CD4-positive, alpha-beta T cell treated with Interleukin-6 for 4 hours (primary cell): Measurements from ENCODE around the gene RNASE11.
"Not testable (repeated sequence)": the region's sequence is repeated elsewhere in the genome, so short reads cannot be mapped to it uniquely, and the experiment has no call there.

Source experiments
- DNase-seq: peaks from one replicate; pipeline ENCODE4 v3.0.0-alpha.2; 2020; ENCODE audit warnings: mixed read lengths

The RNASE11 gene

DNA sequence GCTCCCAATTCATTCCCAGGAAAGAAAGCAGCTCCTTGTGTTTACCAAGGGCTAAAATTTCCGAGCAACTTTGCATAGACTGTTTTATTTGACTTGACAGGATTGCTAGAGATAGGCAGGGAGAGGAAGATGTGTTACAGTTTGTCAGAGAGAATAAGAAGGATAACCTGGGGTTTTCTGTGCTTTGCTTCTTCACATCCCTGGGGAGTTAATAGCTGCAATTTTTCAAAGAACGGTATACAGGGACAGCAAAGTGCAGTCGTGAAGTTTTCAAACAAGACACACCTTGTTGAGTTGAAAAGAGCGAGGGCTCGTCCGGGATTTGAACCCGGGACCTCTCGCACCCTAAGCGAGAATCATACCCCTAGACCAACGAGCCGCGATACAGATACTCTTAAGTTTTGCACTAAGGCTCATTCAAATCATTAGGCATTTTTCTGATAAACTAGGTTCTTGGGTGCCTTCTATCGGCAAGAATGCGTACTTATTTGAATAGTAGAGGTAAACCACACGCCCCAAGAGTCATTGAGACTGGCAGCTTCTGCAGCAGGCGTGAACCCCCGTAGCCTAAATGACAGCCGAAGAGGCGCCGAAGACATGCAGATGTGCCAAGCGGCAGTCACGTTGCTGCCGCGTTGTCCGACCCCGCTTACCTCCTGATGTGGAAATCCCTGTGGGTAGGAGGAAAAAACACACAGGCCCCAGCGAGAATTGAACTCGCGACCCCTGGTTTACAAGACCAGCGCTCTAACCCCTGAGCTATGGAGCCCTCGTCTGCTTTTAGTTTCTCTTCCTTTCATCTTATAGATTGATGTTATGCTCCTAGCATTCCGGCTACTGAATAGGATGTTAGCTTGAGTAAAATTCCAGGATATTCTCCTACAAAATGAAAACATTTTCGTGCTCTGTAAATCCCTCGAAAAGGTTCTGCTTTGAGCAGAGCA, 25.6 kb upstream of the RNASE11 start:
- peak; percentile 83 for DNase-seq

DNA sequence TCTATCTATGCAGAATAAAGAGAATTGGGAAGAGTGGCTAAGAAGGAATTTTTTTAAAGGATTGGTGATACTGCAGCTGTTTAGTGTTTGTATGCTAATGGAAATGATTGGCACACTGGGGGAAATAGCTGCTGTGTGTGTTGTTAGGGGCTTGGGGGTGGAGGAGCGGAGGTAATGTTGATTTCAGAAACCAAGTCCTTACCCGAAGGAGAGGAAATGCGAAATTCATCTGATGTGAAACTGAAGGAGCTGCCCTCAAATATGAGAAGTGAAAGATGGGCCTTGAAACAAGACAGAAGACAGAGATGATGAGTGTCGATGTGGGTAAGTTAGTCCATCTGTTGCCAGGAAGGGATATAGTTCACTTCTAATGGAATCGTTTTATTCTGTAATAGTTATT, 24.6 kb upstream of the RNASE11 start:
- no peak for DNase-seq

DNA sequence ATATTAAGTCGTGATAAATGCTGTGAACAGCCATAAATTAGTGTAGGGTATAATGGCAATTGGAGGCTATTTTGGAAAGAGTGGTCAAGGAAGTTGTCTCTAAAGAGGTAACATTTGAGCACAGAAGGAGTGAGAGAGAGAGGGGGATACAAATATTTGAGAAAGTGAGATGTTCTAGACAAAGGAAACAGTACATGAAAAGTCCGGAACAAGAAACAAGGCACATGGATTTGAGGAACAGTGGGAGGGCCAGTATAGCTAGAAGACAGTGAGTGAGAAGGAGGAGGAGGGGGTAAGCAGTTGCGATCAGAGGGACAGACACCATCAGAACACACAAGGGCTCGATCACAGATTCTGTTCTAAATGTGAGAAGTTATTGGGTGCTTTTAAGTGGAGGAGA, 23.5 kb upstream of the RNASE11 start:
- DNase-seq, result no peak

DNA sequence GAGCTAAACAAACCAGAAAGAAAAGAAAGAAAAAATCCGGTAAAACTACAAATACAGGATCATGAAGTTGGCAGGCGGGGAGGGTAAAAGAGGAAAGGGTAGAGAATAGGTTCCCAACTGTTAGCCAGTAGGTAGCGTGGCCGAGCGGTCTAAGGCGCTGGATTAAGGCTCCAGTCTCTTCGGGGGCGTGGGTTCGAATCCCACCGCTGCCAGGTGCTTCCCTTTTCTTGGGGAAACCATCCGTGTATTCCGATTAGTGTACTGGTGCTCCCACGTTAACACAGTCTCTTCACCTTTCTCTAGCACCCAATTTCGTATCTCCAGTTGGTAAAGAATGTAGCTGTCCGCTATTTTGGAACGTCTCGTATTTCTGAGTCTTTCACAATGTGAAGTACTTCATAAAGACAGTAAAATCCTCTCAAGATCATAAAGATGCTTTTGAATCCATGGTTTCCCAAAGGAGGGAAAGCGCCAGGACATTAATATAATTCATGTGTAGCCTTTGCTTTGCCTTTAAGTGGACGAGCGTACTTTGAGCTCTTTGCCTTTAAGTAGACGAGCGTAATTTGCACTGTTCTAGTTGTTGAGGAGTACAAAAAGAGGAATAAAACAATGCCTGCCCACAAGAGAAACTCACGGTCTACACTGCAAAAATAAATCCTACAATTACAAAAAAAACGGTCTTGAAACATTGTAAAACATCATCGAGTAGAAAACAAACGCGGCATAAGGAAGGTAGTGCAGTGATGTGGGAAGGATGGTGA, 22.4 kb upstream of the RNASE11 start:
- peak; percentile 68 for DNase-seq

DNA sequence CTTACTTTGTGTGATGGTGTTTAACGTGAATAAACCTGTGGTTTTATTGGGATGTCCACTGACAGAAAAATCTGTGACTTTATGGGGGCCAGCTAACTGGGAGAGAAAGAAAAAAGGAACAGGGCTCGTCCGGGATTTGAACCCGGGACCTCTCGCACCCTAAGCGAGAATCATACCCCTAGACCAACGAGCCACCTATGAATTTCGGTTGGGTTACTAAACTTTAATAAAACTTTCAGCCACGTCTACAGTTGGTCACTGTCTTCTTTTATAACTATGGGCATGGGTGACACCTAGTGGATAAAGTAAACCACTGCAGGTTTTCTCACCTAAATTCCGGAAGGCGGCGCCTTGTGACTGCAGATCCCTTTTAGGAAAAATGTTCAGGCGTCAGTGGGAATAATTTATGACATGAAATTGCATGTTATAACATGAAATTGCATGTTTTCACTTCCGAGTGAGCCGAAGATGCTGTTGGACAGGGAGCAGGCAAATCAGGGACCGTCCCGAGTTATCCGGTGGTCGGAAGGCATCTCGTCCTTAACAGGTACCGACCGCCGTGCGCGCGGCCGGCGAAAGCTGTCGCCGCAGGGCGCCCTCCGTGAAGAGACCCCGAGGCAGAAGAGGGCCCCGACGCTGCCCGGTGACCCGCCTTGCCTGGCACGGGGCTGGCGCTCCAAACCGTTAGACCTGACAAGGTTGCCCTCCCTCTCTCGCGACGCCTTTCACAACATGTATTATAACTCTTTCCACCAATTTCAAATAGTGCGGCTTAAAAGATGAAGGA, 21.6 kb upstream of the RNASE11 start:
- DNase-seq, result peak; percentile 62

DNA sequence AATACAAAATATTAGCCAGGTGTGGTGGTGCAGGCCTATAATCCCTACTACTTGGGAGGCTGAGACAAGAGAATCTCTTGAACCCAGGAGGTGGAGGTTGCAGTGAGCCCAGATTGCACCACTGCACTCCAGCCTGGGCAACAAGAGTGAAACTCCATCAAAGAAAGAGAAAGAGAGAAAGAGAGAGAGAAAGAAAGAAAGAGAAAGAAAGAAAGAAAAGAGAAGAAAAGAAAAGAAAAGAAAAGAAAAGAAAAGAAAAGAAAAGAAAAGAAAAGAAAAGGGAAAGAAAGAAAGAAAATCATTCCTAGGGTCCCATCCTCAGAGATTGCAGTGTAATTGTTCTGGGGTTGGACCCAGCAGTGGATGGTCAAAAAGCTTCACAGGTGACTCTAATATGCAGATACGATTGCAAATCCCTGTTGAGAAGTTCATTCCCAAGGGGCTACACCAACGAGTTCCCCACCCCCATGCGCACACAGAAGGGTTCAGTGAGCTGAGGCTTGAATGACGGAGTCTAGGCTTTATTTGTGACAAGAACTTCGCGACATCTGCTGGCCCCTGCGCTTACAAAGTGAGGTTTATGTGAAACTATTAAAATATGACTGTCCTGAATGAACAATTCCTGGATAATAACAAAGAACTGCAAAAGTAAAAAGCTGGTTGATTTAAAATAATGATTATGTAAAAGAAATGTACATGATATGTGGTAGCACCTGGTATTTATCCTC, 20.7 kb upstream of the RNASE11 start:
- no peak for DNase-seq

DNA sequence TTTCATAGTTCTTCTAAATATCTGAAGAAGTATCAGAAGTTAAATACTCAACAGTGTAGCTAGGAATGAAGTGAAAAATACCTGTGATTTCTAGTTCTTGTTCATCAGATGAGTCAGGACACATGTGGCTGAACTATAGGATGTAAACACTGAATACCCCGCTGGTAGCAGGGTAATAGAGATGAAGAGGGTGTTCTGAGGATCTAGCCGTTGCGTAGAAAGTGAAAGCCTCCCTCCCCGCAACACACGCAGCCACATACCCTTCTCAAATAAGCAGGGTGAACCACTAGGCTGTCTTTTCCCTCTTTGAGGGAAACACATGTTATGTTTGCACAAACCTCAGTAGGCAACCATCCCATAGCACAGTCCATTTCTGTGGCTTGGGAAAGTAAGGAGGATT, 19.8 kb upstream of the RNASE11 start:
- no peak for DNase-seq

DNA sequence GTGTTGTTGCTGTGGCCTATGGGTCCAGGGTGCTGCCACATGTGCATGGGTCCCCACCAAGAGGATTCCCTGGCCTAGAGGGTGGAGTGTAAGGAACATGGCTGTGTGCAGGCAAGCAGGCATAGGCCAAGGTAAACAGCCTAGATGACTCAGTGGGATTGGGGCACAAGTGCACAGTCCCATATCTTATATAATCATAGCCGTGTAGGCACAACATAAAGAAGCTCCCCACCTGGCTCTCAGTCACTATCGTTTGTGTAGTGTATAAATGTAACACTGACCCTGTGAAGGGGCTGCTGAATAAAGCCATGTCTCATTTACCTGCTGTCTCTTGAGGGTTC, 19.1 kb upstream of the RNASE11 start:
- DNase-seq, result no peak

DNA sequence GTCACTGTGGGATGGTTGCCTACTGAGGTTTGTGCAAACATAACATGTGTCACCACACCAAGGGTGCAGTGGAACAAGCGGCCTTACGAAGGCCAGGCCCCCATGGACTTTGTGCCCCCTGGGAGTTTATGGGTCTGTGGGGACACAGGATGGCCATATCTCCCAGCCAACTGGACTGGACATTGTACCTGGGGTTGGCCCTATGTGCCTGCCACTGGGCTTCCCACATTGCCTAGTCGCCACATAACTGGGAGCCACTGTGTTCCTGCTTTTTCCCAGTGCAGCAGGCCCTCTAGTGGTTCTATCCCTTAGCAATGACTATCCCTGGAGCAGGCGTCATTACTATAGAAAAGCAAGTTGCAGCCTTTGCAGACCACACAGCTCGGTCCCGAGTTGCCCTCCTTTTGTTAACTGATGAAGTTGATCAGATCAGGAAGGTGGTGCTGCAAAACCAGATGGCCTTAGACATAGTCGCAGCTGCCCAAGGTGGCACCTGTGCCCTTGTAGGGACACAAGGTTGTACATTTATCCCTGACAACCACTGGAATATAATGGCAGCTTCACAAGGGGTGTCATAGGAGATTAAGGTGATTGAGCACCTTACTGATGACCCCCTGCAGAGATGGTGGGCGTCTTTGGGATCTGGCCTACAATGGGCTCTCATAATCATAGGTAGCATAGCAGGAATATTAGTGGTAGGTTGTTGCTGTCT, 18.5 kb upstream of the RNASE11 start:
- DNase-seq, result no peak

DNA sequence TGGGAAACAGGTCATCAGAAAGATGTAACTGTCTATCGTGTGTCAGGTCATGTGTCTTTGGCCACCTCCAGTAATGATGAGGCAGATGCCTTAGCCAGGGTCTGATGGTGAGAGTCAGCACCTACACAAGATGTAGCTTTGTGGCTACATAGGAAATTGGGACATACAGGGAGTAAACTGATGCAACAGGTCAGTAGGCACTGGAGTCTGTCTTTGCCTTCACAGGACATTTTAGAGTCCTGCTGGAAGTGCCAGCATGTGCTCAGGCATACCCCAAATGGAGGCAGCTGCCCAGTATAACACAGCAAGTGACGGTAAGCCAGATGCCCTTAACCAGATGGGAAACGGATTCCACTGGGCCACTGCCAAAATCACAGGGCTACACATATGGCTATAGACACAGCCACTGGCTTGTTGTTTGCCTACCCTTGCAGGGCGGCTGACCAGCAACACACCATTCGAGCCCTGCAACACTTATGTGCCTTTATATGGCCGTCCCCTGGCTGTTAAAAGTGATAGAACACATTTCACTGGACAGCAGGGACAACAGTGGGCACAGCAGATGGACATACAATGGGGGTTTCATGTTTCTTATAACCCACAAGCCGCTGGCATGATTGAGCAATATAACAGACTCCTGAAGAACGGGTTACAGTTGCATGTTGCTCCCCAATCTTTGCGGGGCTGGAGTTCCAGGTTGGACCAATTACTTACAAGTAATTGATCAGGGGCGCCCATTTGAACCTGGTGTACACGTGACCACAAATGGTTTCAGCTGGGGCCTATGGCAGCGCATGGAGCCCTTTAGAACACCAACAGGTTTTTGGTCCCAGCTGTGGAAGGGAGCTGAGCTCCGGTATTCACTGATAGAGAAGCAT, 16.3 kb upstream of the RNASE11 start:
- DNase-seq, result no peak

DNA sequence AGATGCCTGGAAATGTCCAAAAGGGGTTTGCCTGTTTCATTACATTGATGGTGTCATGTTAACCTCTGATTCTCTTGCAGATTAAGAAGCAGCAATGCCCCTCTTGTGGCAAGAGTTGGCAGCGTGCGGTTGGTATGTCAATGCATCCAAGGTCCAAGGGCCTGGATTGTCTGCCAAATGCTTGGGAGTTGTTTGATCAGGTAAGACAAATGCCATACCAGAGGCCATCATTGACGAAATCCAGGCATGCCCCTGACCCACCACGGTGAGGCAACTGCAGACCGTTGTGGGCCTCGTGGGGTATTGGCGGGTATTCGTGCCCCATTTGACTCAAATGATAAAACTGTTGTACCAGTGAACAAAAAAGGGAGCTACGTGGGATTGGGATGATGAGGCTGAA, 14.8 kb upstream of the RNASE11 start:
- DNase-seq, result no peak

DNA sequence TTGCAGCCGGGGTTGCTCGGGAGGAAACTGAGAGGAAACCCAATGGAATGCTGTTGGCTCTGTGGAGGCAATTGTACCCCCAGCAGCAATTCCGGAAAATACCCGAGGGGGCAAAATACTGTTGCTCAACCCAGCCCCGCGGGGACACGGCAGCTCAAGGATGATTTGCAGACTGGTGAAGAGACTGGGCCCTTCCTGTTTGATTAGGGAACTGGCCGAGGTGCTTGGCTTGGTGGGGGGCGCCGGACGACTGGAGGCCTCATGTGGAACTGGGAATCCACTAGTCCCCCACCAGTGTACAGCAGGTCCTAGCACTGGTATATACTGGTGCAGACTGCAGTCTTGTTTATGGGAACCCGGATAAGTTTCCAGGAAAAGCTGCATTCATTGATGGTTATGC, 13.7 kb upstream of the RNASE11 start:
- DNase-seq, result no peak

DNA sequence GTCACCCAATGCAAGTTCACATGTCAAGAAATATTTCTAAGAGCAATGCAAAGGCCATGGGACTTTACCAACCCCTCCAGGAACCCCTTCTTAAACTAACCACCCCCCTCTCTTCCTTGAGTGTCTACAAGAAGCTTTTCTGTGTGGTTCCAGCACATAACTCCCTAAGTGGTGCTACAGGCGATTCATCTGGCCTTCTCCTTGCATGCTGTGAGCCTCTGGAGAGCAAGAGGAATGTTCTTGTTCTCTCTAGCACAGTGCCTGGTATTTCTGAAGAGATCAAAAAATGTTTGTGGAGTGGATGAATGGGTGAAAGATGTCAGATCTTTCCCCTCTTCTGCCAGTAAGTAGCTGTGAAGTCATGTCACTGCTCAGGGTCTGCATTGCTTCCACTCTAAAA, 9.3 kb upstream of the RNASE11 start:
- DNase-seq, result no peak

DNA sequence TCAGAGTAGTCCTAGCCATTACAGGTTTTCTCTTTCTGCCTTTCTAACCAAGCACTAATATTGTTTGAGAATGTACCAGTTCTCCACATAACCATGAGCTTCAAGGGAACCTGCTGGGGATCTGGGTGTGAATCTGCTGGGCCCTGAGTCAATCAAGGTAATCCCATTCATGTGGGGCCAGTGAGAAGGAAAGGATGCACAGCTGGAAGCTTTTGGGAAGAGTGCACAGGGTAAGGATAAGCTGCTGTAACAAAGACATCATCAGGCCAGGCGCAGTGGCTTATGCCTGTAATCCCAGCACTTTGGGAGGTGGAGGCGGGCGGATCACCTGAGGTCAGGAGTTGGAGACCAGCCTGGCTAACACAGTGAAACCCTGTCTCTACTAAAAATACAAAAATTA, 7.9 kb upstream of the RNASE11 start:
- DNase-seq, result not testable (repeated sequence)

DNA sequence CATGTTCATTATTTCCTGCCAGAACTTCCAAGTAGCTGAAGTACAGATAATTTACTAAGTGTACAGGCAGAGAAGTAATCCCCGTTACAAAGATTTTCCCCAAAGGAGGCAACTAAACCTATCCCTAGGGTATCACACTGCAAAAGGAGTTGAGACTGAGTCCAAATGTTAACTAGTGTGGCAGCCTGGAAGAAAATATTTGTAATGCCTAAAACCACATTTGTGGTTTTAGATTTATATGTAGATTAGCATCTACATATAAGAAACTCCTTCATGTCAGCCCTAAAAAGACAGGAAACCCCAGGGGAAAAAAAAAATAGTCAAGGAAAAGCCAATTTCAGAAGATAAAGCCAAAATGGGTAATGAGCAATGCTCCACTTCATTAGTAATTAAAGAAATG, 4.8 kb upstream of the RNASE11 start:
- no peak for DNase-seq

DNA sequence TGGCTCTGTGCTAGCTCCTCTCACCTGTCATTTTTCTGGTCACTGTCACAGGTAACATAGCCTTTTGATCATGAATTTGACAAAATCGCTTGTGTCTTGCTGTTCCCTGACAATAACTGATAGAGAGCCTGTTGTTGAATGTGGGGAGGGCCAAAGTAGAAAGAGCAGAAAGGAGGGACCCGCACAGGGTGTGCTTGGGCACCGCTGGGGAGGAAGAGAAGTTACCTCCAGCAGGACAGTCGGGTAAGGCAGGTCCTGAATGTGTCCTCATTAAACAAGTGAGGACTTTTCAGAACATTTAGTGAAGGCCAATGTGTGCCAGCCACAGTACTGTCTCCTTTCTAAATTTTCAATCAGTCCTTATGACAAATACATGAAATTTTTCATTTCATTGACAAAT, 3.4 kb upstream of the RNASE11 start, which contains the start of gene RNASE12:
Gene RNASE12, minus strand, starts transcription at position 142 of the 400 bp plus-strand sequence. CDS start 653 bp downstream, outside the sequence.
- DNase-seq, result no peak

DNA sequence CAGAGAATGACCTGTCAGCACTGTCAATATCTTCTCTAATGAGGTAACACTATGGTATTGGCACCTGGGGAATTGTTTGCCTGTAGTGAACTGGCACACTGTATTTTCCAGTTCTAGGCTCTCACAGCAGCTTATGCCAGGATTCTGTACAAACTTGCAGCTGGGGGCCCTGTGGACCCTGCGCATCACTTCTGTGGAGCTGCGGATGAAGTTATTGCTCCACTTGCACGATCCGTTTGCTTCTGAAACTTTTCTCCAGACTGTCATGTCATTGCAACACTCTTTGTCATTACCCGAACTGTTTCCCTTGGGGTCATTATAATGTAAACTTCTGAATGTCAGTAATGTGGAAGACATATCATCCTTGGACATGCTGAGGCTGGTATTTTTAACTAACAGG, 3.9 kb downstream of the RNASE11 start:
- DNase-seq, result no peak

DNA sequence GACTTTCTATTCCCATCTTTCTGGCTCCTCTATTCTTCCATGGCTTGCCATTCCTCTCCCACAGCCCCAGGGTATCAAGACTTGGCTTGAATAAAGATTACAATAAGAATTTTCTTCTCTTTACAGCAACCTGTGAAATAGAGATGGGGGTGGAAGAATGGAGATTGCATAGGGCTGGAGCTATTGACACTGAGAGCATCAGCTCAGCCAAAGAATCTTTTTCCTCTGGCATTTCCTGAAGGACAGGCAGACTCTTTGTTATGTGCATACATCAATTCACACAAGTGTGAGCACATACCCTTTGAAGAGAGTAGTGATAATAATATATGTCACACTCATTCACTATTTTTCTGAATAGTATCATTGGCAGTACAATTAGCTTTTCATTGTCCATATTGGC, 4.7 kb downstream of the RNASE11 start:
- no peak for DNase-seq

DNA sequence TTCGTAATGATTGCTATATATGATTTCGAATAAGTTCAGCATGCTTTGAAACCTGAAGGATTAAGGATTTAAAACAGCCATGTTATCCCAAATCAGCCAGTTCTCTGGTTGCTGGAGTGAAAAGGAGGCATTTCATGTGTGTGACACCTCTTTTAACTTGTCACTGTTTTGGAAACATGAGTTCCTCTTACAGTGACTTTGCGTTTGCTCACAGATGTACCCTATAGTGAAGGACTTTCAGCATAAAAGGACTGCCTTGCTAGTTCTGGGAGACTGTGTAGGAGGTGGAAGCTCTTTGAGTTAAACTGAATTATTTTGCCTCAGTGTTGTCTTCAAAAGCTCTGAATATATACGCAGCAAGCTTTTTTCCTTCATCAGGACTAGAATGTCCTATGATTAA, 7.6 kb downstream of the RNASE11 start:
- DNase-seq, result no peak

DNA sequence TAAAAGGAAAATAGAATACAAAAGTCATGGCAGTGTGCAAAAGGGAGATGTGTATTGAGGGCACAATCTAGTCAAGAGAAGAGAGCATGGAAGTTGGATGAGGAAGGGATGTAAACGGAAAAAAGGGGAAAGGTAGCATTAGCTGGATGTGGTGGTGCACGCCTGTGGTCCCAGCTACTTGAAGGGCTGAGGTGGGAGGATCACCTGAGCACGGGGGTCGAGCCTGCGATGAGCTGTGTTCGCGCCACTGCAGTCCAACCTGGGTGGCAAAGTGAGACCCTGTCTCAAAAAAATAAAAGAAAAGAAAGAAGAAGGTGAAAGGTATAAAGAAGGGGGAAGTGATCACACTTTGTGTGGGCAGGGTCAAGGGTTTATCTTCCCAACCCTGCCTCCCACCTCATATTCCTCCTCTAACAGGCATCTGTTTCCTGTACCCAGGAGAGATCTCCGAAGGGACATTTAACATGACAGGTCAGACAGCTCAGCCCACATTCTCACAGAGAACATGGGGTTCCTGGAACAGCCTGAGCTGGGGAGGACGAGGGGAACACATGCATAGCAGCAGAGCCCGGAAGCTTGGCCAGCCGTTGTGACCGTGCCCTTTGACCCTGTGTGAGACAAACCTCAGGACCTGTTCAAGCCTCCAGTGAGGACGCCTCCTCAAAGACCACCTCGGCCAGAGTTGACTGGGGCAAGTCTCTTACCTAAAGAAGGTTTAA, 8.9 kb downstream of the RNASE11 start:
- no peak for DNase-seq
